ENCODE measurements around the gene FNDC1.
"Not testable (repeated sequence)": the region's sequence is repeated elsewhere in the genome, so short reads cannot be mapped to it uniquely, and the experiment has no call there.

The FNDC1 gene

DNA sequence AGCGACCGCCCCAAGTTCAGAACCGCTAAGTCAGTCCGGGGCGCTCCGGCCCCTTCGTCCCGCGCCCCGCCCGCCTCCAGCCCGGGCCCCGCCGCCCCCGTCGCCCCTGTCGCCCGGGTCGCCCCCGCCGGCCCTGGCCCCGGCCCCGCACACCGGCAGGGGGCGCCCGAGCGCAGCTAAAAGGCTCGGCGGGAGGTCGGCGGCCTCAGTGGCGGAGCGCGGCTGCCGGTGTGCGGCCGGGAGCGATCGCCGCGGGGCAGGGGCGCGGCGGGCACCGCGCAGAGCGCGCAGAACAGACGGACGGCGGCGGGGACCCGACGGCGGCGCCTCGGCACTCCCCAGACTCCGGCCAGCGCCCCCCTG, at the start of gene FNDC1:
FNDC1 (plus strand) TSS at position 208 of the 363 bp plus-strand sequence. CDS start 197 bp downstream, outside the sequence.
- peak; percentile 66 for DNase-seq (ENCODE audit: low read depth, low spot score)

DNA sequence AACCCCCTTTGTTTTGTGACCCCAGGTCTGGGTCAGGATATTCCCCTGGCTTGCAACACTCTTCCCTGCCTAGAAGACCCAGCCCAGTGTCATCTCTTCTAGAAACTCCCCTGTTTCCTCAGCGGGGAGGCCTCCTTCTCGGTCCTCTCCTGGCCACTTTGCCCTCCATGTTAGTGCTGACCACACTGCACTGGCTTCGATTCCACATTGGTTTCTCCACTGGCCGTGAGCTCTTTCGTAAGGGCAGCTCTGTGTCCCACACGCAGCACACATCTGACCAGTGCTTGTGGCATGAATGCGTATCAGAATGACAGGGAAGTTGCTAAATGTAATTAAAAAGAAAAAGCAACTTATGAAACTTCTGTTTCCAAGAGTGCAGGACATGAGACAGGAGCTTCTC, 49.4 kb upstream of the FNDC1 start:
- DNase-seq (ENCODE audit: low read depth, low spot score), result no peak

DNA sequence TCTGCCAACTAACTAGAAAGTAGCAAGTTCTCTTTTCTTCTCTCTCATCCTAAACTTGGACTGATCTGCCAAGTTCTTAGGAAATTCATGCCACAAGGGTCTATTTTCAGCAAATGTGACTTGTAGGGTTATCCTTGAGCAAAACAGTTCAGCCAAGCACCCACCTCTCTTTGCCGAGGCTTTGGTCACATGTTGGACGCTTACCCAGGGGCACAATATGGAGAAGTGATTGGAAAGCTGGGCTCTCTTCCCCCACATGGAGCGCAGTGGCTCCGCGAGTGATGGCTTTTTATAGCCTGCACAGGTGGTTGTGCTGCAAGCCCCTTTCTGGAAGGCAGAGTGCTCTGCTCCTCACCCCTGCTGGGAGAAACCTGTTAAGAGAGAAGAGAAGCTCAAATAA, 47.7 kb upstream of the FNDC1 start:
- no peak for DNase-seq (ENCODE audit: low read depth, low spot score)

DNA sequence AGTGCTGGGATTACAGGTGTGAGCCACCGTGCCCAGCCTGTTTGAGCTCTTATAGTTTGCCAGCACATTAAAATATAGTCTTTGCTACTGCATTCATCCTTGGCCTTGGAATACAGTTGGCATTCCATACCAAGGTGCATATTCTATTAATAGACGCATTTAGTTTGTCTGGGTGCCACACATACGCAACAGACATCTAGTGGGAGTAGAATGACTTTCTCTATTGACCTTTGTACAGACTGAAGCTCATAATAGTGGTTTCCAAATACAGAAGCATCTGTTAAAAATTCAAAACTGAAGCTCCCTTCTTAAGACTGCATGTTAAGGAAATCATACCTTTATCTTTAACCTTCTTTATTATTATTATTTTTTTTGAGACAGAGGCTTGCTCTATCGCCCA, 46.7 kb upstream of the FNDC1 start:
- DNase-seq (ENCODE audit: low read depth, low spot score), result no peak

DNA sequence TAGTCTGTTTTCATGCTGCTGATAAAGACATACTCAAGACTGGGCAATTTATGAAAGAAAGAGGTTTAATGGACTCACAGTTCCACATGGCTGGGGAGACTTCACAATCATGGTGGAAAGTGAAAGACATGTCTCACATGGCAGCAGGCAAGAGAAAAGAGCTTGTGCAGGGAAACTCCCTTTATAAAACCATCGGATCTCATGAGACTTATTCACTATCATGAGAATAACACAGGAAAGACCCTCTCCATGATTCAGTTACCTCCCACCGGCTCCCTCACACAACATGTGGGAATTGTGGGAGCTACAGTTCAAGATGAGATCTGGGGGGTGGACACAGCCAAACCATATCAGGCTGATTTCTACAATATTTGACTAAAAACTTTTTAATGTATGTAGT, 45.4 kb upstream of the FNDC1 start:
- not testable (repeated sequence) for DNase-seq (ENCODE audit: low read depth, low spot score)

DNA sequence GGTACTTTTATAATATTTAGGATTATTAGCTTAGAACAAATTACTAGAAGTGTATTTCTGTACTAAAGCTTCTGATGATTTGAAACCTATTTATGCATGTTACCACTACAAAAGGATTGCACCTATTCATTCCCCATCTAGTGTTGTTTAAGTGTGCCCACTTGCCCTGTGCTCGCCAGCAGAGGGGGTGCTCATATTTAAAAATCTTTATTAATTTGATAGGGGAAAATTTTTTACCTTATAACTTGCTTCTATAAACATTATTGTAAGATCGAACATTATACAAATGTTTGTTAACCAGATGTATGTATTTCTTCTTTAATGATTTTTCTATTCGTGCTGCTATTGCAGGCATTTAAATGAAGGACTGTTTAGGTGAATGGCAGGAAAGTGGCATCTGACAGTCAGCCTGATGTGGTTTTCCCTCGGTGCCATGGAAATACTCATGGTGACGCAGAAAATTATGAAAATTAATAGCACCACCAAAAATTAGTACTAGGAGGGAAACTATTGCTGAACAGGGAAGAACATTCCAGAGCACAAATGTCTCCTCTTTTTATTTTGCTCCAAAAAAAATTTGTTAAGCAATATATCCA, 44.1 kb upstream of the FNDC1 start:
- no peak for DNase-seq (ENCODE audit: low read depth, low spot score)

DNA sequence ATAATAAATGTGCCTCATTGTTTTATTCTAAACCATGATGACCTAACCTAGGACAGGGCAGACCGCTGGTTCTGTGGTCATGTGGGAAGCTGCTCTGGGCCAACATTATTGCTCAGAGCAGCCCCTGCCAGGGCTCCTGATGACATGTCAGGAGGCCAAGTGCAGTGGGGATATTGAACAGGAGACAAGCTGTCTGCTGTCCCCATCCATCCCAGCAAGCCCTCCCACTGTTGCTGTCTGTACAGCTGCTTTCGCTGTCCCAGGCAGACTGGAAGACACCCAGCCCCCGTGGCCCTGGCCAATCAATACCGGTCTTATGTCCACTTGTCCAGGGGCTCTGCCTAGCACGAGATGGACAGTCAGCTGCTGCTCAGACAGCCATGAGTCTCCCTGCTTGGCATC, 43.2 kb upstream of the FNDC1 start:
- no peak for DNase-seq (ENCODE audit: low read depth, low spot score)

DNA sequence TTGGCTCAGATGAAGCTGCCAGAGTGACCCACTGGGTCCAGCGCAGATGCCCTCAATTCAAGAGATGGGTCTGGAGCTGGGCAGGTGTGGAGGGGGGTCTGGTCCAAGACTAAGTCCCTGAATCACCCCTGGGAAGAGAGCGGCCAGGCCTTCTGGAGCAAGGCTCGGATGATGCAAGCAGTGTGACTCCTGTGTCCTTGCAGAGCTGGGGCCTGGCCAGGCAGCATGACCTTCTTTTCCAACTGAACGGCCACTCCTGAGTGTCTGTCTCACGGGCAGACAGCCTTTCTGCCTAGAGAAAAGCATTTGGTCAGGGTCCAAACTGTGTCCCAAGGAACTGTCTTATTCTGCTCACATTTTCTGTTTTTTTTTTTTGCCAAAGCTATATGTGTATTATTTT, 42.6 kb upstream of the FNDC1 start:
- no peak for DNase-seq (ENCODE audit: low read depth, low spot score)

DNA sequence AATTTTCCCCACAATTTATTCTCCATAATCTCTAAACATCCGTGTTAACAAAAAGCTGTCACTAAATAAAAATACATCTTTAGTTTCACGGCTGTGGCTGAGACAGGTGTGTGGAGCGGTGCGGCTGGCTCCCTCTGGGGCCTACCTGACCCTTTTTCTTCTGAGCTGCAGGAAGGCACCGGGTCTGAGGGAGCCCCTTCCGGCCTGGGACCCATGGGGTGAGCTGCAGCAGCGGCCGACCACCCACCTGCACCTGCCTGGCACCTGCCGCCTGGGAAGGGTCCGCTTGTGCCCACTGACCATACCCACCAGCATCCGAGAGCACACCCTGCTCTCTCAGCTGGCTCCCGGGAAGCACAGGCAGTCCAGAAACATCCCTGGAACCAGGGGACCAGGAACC, 41.5 kb upstream of the FNDC1 start:
- DNase-seq (ENCODE audit: low read depth, low spot score), result no peak

DNA sequence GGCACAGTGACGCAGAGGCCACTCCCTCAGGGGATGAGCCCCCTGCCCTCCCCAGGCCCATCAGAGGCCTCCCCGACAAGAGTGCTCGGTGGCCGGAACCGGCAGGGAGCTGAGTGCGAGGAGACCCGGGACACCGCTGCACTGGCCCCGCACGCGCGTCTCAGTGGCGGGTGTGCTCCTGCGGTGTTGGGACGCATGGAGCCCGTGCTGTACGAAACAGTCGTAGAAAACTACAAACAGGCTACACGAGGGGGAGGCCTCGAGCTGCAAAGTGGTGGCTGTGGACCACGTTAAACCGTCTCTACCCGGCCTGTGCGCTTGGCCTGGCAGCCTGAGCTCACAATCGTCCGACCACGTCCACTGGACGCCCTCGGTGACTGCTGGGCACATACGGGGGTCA, 40.2 kb upstream of the FNDC1 start:
- no peak for DNase-seq (ENCODE audit: low read depth, low spot score)

DNA sequence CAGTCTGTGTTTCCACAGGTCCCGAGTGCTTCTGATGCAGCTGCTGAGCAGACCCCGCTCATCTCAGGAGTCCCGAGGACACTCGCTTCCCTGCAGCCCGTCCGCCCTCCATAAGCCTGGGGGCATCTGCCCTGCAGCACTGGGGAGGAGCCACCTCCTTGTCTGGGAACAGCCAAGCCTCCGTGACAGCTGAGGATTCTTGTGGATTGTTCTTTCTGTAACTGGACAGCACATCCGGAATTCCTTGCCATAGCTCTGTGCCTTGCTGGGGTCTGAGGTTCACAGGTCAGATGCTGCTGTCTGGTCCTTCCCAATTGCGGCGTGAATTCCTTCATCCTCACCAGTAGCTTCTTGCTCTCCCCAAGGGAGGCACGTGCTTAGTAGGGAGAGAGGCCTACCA, 38.4 kb upstream of the FNDC1 start:
- DNase-seq (ENCODE audit: low read depth, low spot score), result no peak

DNA sequence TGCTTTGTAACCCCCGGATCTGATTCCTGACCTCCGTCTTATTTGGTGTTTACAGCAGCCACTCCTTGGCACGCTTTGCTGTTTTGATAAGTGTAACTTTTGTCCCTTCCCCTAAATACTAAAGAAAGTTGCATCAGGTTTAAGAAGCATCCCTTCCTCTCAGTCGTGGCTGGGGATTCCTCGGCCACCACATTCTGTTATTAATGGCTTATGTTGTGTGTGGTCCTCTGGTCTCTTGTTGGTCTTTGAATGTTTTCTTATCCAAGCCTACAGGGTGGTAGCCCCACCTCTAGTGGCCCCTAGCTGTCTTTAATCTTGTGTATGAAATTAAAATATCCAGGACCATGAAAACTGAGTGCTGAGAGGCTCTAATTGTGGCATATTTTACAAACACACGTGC, 37.5 kb upstream of the FNDC1 start:
- no peak for DNase-seq (ENCODE audit: low read depth, low spot score)

DNA sequence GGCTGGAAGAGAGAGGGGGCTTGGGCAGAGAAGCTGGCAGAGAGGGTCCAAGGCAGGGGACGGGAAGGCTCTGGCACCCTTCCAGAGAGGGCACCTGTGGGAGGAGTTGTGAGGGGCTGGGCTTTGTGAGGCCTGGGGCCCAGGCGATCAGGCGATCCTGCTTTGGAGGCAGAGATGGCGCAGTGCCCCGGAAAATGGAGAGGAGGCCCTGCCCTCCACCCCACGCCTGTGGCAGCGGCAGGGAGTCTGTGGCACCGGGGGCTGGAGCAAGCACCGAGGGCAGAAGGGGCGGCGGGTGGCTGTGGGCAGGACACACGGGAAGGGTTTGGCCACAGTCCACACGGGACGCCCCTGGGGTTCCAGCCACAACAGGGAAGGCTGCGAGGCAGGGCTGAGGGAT, 36.5 kb upstream of the FNDC1 start:
- no peak for DNase-seq (ENCODE audit: low read depth, low spot score)

DNA sequence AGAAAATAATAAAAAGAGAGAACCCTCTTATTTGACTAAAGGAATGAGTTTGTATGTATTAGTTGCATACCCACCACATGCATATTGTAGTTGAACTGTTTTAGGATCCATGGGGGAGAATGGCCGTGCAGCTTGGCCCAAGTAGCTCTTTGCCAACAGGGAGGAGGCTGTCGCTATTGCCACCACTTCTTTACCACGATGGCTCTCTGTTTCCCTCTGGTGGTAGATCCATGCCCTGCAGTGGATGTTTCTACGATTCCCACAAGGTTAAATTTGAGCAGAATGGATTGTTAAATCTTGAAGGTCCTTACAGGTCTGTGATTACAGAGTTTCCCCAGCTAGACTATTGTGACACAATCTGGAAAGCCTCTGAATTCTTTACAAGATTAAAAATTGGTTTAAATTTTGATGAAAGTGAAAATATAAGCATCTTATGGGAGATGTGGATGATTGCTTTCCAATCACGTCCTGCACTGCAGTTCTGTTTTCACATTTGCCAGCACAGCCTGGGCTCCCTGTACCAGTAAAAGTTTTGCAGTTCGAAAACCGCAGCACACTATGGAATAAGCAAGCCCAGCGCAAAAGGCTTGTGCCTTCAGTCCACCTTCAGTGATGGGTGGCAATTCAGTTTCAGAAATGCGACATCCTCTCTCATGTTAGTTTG, 34.4 kb upstream of the FNDC1 start:
- DNase-seq (ENCODE audit: low read depth, low spot score), result peak; percentile 78

DNA sequence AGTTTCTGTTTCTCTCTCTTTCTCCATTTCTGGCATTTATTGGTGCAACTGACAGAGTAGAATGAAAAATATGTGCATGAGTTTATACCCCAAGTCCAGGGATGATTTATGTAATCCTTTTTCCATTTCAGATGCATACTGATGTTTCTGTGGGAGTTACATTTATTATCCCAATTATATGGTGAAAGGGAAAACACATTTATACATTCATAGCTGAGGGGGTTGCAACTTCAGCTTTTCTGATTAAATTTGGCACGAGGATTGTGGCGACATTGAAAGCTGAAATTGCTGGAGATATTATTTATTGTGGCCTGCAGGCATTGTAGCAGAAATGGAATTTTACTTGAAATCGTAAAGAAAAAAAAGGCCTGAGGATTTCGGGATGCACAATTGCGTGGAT, 31.5 kb upstream of the FNDC1 start:
- DNase-seq (ENCODE audit: low read depth, low spot score), result no peak

DNA sequence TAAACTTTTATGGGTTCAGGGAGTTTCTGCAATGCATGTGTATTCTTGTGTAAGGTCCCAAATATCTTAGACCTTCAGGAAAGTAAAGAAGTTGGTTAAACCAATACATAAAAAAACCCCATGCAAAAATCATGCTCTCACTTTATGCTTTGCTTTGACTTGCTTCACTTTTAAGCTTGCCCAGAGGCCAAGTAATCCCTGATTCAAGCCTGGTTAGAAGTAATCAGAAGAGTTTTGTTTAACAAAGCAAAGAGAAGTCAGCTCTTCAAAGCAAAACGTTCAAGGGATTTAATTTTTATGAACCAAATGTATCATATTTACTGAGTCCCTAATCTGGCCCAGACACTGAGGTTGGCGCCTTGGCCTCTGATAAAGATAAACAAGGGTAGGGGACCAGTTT, 26.7 kb upstream of the FNDC1 start:
- DNase-seq (ENCODE audit: low read depth, low spot score), result no peak

DNA sequence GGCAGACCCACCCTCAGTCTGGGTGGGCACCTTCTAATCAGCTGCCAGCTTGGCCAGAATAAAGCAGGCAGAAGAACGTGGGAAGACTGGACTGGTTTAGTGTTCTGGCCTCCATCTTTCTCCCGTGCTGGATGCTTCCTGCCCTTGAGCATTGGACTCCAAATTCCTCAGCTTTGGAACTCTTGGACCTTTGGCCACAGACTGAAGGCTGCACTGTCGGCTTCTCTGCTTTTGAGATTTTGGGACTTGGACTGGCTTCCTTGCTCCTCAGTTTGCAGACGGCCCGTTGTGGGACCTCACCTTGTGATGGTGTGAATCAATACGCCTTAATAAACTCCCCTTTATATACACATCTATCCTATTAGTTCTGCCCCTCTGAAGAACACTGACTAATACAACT, 20.6 kb upstream of the FNDC1 start:
- DNase-seq (ENCODE audit: low read depth, low spot score), result no peak

DNA sequence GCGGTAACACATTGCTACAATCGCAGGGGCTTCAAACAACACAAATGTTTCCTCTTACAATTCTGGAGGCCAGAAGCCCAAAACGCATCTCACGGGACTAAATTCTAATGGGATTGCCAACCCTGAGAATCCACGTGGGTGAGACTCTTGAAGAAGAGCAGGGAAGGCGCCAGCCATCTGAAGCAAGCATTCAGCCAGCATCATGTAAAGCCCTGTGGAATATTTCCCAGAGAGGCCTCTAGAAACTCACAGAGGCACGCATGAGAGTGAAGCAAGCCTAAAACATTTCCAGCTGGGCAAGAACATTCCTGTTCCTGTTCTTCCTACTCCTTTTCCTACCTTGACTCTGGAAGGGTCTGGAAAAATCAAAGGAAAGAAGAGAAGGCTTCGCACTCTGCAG, 19.6 kb upstream of the FNDC1 start:
- no peak for DNase-seq (ENCODE audit: low read depth, low spot score)

DNA sequence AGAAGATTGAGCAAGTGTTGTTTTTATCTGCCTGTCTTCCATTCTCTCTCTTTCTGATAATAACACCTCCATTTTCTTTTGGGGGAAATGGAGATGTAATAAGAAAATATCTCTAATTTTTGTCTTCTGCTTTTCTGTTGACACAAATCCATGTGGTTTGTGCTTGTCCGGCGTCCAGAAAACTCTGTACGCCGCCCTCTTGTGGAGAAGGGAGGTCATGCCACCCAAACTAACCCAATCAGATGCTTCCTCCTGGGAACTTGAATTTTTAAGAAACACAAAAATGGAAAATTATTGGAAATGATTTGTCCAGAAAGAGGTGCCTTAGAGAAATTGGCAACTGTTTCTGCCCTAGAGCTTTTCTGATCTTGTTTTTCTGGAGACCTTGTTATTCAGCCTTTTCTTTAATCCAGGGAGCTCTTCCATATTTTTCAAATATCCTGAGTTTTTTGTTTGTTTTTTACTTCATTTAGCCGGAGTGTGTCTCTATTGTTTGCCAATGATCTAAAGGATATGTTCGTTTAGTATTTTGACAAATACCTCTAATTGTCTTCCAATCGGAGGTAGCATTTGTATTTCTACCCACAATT, 17.8 kb upstream of the FNDC1 start:
- DNase-seq (ENCODE audit: low read depth, low spot score), result peak; percentile 76

DNA sequence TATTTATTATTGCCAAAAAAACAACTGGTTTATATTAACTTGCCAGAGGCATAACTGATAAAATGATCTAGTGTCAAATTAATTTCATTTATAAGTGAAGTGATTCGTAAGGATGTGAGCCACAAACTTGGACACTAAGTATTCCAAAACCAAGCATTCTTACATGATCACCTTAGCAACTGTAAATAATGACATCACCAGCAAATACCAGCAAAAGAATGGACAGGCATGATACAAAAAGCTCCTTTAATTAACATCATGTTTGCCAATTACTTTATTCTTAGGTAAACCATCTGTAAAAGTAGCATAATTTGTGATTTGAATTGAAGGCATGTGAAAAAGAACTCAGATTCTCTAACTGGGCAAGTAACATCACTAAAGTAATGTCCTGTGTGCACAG, 17.2 kb upstream of the FNDC1 start:
- DNase-seq (ENCODE audit: low read depth, low spot score), result peak; percentile 37

DNA sequence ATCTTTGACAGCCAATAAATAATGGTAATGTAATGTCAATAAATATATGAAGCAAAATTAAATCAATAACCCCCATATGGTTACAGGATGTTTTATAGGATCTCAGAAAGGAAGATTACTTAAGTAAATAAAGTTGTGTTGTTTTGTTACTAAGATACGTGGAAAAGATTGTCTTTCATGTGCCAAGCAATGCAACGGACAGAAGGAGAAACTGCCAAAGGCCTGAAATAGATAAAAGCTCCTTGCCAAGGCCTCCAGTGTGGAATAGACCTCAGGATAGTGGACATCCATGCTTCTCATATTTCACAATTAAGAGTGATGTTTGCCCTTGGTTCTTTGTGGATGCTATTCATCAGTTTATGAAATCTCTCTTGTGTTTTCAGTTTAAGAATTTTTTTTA, 16.4 kb upstream of the FNDC1 start:
- DNase-seq (ENCODE audit: low read depth, low spot score), result no peak

DNA sequence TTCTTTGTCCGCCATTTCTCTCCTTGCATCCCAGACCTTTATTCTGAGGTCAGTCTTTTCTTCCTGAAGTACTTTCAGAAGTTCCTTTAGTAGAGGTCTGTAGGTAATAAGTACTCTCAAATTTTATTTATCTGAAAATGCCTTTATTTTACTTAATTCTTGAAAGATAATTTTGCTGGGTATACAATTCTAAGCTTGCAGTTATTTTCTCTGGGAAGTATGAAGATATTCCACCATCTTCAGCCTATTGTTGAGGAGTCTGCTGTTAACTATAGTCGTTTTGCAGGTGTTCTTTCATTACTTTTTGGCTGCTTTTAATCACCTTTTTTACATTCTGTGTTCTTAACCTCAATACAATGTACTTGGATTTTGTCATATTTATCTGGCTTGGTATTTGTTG, 13.5 kb upstream of the FNDC1 start:
- no peak for DNase-seq (ENCODE audit: low read depth, low spot score)

DNA sequence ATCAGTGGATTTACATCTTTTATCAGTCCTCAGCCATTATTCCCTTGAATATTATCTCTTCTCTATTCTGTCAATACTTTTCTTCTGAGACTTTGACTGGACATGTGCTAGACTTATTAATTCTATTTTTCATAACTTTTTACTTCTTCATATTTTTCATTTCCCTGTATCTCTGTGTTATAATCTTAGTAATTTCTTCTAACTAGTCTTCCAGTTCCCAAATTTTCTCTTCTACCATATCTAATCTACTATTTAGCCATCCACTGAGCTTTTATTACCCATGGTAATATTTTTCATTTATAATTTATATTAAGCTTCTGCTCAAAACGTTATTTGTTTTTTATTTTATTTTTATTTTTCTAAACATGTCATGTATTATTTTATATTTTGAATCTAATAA, 13.1 kb upstream of the FNDC1 start:
- DNase-seq (ENCODE audit: low read depth, low spot score), result no peak

DNA sequence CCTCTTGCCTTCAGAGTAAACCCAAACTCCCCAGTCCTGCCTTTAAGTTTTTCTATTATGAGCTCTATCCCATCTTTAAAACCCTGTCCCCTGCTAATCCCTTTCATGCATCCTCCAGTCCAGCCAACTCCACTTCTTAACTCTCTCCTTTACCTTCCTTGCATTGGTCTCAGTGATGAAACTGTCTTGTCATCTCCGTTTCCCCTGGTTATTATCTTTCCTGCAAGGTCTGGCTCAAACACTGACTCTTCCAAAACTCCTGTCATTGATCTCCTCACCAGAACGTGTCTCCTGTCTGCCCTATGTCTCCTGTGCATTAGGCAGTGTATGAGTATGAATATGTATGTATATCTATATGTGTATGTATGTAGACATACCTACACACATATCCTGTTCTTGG, 11.8 kb upstream of the FNDC1 start:
- DNase-seq (ENCODE audit: low read depth, low spot score), result no peak
